ELF-1 (cell line): ENCODE measurements around the gene ZNF546.

Experiments used
- DNase-seq: peaks from one replicate; pipeline ENCODE4 v3.0.0-alpha.2; 2016; ENCODE audit warnings: low read depth, low spot score

The ZNF546 gene

DNA sequence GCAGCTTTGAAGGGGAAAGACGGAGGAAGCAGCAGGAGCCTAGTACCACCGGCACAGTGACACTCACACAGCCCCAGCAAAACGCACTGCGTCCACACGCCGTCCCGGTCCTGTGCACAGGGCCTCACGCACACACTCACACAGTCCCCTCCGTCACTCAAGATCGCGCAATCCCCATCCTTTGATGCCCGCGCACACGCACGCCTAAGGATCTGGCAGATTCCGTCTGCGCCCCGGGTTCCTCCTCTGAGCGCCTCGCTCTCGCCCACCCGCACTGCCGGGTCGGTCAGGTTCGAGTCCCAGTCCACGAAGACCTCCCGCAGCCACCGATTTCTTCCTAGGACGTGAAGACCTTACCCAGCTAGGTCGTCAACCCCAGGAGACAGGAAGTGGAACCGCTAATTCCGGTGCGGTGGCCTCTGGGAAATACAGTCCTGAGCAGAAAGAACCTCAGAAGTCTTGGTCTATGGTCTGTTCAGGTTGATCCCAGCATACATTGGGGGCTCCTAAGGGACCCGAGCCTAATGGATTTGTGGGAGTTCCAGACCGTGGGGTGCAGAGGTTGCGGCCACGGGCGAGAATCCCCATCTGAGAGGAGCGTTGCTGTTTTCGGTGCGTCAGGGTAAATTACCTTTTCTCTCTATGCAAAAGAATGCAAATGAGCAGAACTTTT lies 59.1 kb downstream of the ZNF546 start, which contains the start of gene ZNF780B:
ZNF780B (minus strand) TSS at position 400 of the 673 bp plus-strand sequence. CDS start 5,899 bp downstream, outside the sequence.
- DNase-seq, result peak; percentile 66

DNA sequence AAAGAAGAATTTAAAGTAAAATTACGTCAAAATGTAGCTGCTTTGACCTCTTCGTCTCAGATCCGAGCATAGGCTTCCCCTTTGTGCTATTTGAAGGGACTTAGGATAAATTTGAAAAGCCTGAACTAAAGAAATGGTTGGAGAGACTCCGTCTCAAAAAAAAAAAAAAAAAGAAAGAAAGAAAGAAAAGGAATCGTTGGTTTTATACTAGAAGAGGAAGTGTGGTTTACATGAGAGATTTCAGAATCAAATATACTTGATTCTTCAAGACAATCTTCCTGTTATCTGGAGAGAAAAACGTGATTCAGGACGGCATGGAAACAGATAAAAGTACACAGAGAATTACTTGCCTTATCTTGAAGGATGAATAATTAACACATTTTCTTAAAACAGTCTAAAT lies 59.6 kb downstream of the ZNF546 start:
- no peak for DNase-seq

DNA sequence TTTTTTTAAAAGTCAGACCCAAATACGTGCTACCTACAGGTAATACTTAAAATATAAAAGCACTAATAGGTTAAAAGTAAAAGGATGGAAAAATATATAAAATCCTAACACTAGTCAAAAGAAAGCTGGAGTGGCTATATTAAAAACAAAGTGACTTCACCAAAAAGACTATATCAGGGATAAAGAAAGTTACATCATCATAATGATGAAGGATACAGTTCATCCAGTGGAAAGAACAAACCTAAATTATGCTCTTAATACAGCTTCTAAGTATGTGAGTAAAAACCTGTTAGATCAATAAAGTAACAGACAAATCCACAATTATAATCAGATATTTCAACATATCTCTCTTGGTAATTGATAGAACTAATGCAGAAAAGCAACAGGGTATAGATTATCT lies 60.3 kb downstream of the ZNF546 start:
- no peak for DNase-seq

DNA sequence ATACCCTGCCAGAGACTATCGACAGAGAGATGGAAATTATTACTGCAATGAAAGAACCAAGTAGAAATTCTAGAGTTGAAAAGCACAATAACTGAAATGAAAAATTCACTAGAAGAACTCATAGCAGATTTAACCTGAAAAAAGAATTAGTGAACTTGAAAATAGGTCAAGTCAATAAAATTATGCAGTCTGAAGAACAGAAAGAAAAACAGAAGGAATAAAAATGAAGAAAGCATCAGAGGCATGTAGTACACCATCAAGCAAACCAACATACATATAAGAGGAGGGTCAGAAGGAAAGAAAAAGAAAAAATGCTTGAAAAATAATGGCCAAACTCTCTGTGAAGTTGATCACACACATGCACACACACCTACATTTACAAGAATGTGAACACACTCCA lies 62.8 kb downstream of the ZNF546 start:
- no peak for DNase-seq

DNA sequence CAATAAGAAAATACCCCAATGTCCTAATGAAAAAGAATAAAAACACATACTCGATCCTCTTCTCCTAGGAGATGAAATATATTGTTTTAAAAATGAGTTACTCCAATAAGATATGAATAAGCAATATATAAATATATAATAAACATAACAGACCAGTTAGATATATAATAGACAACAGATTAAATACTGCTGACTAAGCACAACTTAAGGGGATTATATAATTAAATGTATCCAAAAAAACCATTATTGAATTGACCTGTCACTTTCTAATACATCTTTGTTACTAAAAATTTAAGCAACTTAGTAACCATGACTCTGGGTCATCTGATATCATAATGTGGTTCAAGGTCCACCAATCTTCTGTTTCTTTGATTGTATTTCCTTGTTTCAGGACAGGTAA lies 73.2 kb downstream of the ZNF546 start:
- no peak for DNase-seq
